ENCODE data around the gene ARHGEF7. TPM values are rescaled to one million over a fixed set of nuclear protein-coding genes. Genes with fewer than 3 reads are reported as not detected.
A peak's percentile ranks its signal among the peaks of the same experiment; 100 is the strongest.

The ARHGEF7 gene
- total RNA-seq, 1 donor from 2014 or later = 86.5 TPM

GRCh38 chr13:111313911-111314425, 198.9 kb downstream of the ARHGEF7 start:
- TF ChIP-seq CTCF (IDR thresholded peaks at IDR 0.05; ENCODE audit: unreplicated experiment) = no peak
- H3K9me3 Mint-ChIP-seq (ENCODE audit: low read depth) = peaks cover 20% of the 10 kb centered on the region

GRCh38 chr13:111314852-111315251, 199.7 kb downstream of the ARHGEF7 start:
- H3K27ac Mint-ChIP-seq = no peak overlapping the region
- H3K9me3 Mint-ChIP-seq (ENCODE audit: low read depth) = peaks cover 17% of the 10 kb centered on the region
- H3K4me1 Mint-ChIP-seq (ENCODE audit: low read depth) = no peaks in the 10 kb centered on the region
- no peak for DNase-seq (ENCODE audit: low spot score, unreplicated experiment)
- H3K4me3 Mint-ChIP-seq (ENCODE audit: low read depth) = no peak overlapping the region
- TF ChIP-seq CTCF (IDR thresholded peaks at IDR 0.05; ENCODE audit: unreplicated experiment) = no peak
- H3K27me3 Mint-ChIP-seq = no peaks in the 10 kb centered on the region
- H3K36me3 Mint-ChIP-seq (ENCODE audit: insufficient read depth) = peaks cover 33% of the 10 kb centered on the region

More at GRCh38 chr13:111313911-111314425, 198.9 kb downstream of the ARHGEF7 start:
- DNase-seq (ENCODE audit: low spot score, unreplicated experiment) = no peak
- Mint-ChIP-seq H3K27me3 (no peaks in the 10 kb centered on the region), H3K4me1 (ENCODE audit: low read depth) (no peaks in the 10 kb centered on the region), H3K27ac (peak overlapping the region; percentile 42), H3K36me3 (ENCODE audit: insufficient read depth) (peaks cover 39% of the 10 kb centered on the region), H3K4me3 (ENCODE audit: low read depth) (no peak overlapping the region)

- Mint-ChIP-seq H3K36me3 (ENCODE audit: insufficient read depth) (peaks cover 27% of the 10 kb centered on the region), H3K4me3 (ENCODE audit: low read depth) (no peak overlapping the region), H3K27ac (no peak overlapping the region), H3K4me1 (ENCODE audit: low read depth) (no peaks in the 10 kb centered on the region), H3K9me3 (ENCODE audit: low read depth) (peaks cover 11% of the 10 kb centered on the region), H3K27me3 (no peaks in the 10 kb centered on the region)
- no peak for DNase-seq (ENCODE audit: low spot score, unreplicated experiment)
- no peak for TF ChIP-seq CTCF (IDR thresholded peaks at IDR 0.05; ENCODE audit: unreplicated experiment)
Measured at GRCh38 chr13:111315347-111315995, 200.4 kb downstream of the ARHGEF7 start.

DNA sequence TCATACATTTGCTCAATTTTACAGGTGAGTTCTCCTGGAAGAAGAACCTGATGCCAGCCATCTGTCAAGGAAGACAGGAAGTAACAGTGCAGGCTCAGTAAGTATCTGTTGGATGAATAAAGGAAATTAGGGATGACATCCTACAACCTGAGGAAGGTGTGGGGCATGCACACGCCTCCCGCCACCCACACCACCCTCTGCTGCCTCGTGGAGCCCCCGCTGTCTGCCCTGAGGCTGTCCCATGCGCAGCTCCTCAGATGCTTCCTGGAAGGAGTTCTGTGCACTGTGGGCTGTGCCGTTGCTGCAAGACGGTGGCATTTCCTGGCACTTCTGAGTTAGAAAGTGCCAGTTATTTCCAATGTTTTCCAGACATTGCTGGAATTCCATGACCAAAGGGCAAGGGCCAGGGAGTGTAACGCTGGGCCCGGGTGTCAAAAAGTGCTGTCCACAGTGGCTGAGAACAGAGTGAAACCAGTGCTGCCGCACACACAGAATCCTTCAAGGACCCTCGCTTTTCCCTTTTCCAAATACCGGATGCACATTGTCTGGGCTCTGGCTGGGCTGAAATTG, 201.1 kb downstream of the ARHGEF7 start:
- no peaks in the 10 kb centered on the region for H3K27me3 Mint-ChIP-seq
- no peak overlapping the region for H3K4me3 Mint-ChIP-seq (ENCODE audit: low read depth)
- H3K36me3 Mint-ChIP-seq (ENCODE audit: insufficient read depth) = peaks cover 19% of the 10 kb centered on the region
- peaks cover 3% of the 10 kb centered on the region for H3K9me3 Mint-ChIP-seq (ENCODE audit: low read depth)
- peak overlapping the region; percentile 33 for H3K27ac Mint-ChIP-seq
- H3K4me1 Mint-ChIP-seq (ENCODE audit: low read depth) = no peaks in the 10 kb centered on the region
- DNase-seq (ENCODE audit: low spot score, unreplicated experiment) = no peak
- no peak for TF ChIP-seq CTCF (IDR thresholded peaks at IDR 0.05; ENCODE audit: unreplicated experiment)

DNA sequence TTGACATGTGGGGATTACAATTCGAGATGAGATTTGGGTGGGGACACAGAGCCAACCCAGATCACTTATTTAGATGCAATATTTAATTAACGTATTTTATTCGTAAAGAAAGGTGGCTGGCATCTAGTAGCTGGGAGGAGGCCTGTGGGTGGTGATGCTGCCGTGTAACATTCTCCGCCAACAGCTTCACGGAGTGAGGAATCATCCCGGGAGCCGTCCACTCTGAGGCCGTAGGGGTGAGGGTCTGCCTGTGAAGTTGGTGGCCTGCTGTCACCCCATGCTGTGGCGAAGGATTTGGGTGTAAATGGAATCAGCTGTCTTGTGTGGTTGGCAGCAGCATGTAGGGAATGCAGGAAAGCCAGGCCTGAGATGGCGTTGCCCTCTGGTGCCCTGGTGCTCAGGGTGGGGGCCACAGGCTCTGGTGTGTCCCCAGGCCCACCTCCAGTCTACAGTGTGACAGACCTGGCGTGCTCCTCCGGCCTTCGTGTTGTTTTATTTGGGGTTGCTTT, 202.0 kb downstream of the ARHGEF7 start:
- peaks cover 11% of the 10 kb centered on the region for H3K36me3 Mint-ChIP-seq (ENCODE audit: insufficient read depth)
- no peaks in the 10 kb centered on the region for H3K9me3 Mint-ChIP-seq (ENCODE audit: low read depth)
- H3K27ac Mint-ChIP-seq = no peak overlapping the region
- no peak for DNase-seq (ENCODE audit: low spot score, unreplicated experiment)
- H3K4me3 Mint-ChIP-seq (ENCODE audit: low read depth) = no peak overlapping the region
- no peak for TF ChIP-seq CTCF (IDR thresholded peaks at IDR 0.05; ENCODE audit: unreplicated experiment)
- H3K27me3 Mint-ChIP-seq = no peaks in the 10 kb centered on the region
- no peaks in the 10 kb centered on the region for H3K4me1 Mint-ChIP-seq (ENCODE audit: low read depth)

All from progenitor cell of endocrine pancreas (in vitro differentiated cells).